Measurements from ENCODE around the gene SLC9A2.

Gene SLC9A2

GRCh38 chr2:102696463-102696862, 77.1 kb downstream of the SLC9A2 start:
- Histone ChIP-seq H3K4me3 (IDR thresholded peaks at IDR 0.05; ENCODE audit: insufficient read depth, low read depth, low read length) (no peak overlapping the region), H3K27ac (no peak overlapping the region), H3K9ac (no peak overlapping the region), H3K4me1 (ENCODE audit: low read depth, poor library complexity, severe bottlenecking) (no peaks in the 10 kb centered on the region), H3K36me3 (ENCODE audit: insufficient read depth) (no peaks in the 10 kb centered on the region), H3K79me2 (ENCODE audit: insufficient read depth, low read depth) (no peaks in the 10 kb centered on the region), H4K20me1 (ENCODE audit: insufficient read depth) (no peaks in the 10 kb centered on the region), H3K27me3 (ENCODE audit: insufficient read depth, low read depth) (no peaks in the 10 kb centered on the region), H3K4me2 (no peak overlapping the region), H2AFZ (ENCODE audit: low read depth) (no peak overlapping the region)
- no peak for TF ChIP-seq CTCF (conservative IDR thresholded peaks at IDR 0.05; ENCODE audit: low read depth, low read length)

GRCh38 chr2:102698369-102699111, 79.2 kb downstream of the SLC9A2 start:
- H3K36me3 ChIP-seq (ENCODE audit: insufficient read depth) = no peaks in the 10 kb centered on the region
- no peak for TF ChIP-seq CTCF (conservative IDR thresholded peaks at IDR 0.05; ENCODE audit: low read depth, low read length)
- H4K20me1 ChIP-seq (ENCODE audit: insufficient read depth) = no peaks in the 10 kb centered on the region
- no peak overlapping the region for H3K27ac ChIP-seq
- no peaks in the 10 kb centered on the region for H3K4me1 ChIP-seq (ENCODE audit: low read depth, poor library complexity, severe bottlenecking)
- no peaks in the 10 kb centered on the region for H3K27me3 ChIP-seq (ENCODE audit: insufficient read depth, low read depth)
- no peak overlapping the region for H3K9ac ChIP-seq
- no peak overlapping the region for H3K4me3 ChIP-seq (IDR thresholded peaks at IDR 0.05; ENCODE audit: insufficient read depth, low read depth, low read length)
- H3K4me2 ChIP-seq = no peak overlapping the region
- H2AFZ ChIP-seq (ENCODE audit: low read depth) = no peak overlapping the region
- H3K79me2 ChIP-seq (ENCODE audit: insufficient read depth, low read depth) = no peaks in the 10 kb centered on the region

GRCh38 chr2:102703305-102703704, 84.0 kb downstream of the SLC9A2 start:
- Histone ChIP-seq H3K4me2 (no peak overlapping the region), H3K79me2 (ENCODE audit: insufficient read depth, low read depth) (no peaks in the 10 kb centered on the region), H3K27ac (no peak overlapping the region), H2AFZ (ENCODE audit: low read depth) (no peak overlapping the region), H4K20me1 (ENCODE audit: insufficient read depth) (no peaks in the 10 kb centered on the region), H3K4me3 (IDR thresholded peaks at IDR 0.05; ENCODE audit: insufficient read depth, low read depth, low read length) (no peak overlapping the region), H3K27me3 (ENCODE audit: insufficient read depth, low read depth) (no peaks in the 10 kb centered on the region), H3K9ac (no peak overlapping the region), H3K36me3 (ENCODE audit: insufficient read depth) (no peaks in the 10 kb centered on the region), H3K4me1 (ENCODE audit: low read depth, poor library complexity, severe bottlenecking) (no peaks in the 10 kb centered on the region)
- no peak for TF ChIP-seq CTCF (conservative IDR thresholded peaks at IDR 0.05; ENCODE audit: low read depth, low read length)

GRCh38 chr2:102703748-102704147, 84.4 kb downstream of the SLC9A2 start:
- H3K79me2 ChIP-seq (ENCODE audit: insufficient read depth, low read depth) = no peaks in the 10 kb centered on the region
- H3K4me1 ChIP-seq (ENCODE audit: low read depth, poor library complexity, severe bottlenecking) = no peaks in the 10 kb centered on the region
- no peak overlapping the region for H3K9ac ChIP-seq
- H3K27ac ChIP-seq = no peak overlapping the region
- H2AFZ ChIP-seq (ENCODE audit: low read depth) = no peak overlapping the region
- no peaks in the 10 kb centered on the region for H3K36me3 ChIP-seq (ENCODE audit: insufficient read depth)
- no peak for TF ChIP-seq CTCF (conservative IDR thresholded peaks at IDR 0.05; ENCODE audit: low read depth, low read length)
- H3K4me2 ChIP-seq = no peak overlapping the region
- no peaks in the 10 kb centered on the region for H3K27me3 ChIP-seq (ENCODE audit: insufficient read depth, low read depth)
- H3K4me3 ChIP-seq (IDR thresholded peaks at IDR 0.05; ENCODE audit: insufficient read depth, low read depth, low read length) = no peak overlapping the region
- no peaks in the 10 kb centered on the region for H4K20me1 ChIP-seq (ENCODE audit: insufficient read depth)

Data from KMS-11 (cell line).